OCI-LY7 (cell line): ENCODE results near the gene NEAT1.

Source experiments
- CTCF ChIP-seq: fragments of 200-600 bp; sonication (generic); conservative IDR thresholded peaks from 2 replicates; pipeline ENCODE4 v1.5.1; 2014; ENCODE audit warnings: mild to moderate bottlenecking, antibody characterized with exemption, low read length, moderate library complexity, mixed read lengths
- EZH2phosphoT487 ChIP-seq: fragments of 200-600 bp; sonication (generic); IDR thresholded peaks from 2 replicates; pipeline ENCODE4 v1.6.1; 2018; ENCODE audit warnings: low read depth, borderline replicate concordance, mild to moderate bottlenecking, mixed run types, antibody characterized with exemption, low read length, moderate library complexity, mixed read lengths

GRCh38 chr11:65435411-65435931 is 12.9 kb downstream of the NEAT1 start:
- peak; percentile 8; the same call in 1 of the 2 replicates for TF ChIP-seq CTCF
- no peak for TF ChIP-seq EZH2phosphoT487
